ENCODE measurements around the gene CDHR2.

- no peak for TF ChIP-seq POLR2AphosphoS5 (IDR thresholded peaks at IDR 0.05)
- no peak for TF ChIP-seq POLR2A (IDR thresholded peaks at IDR 0.05)
- TF ChIP-seq CTCF (IDR thresholded peaks at IDR 0.05): no peak
- no peak for TF ChIP-seq EP300 (IDR thresholded peaks at IDR 0.05)
These were observed 70.6 kb downstream of the CDHR2 start for GRCh38 chr5:176619569-176620332.
